Measurements from ENCODE around the gene SKI.
A peak's percentile ranks its signal among the peaks of the same experiment; 100 is the strongest.

The SKI gene

DNA sequence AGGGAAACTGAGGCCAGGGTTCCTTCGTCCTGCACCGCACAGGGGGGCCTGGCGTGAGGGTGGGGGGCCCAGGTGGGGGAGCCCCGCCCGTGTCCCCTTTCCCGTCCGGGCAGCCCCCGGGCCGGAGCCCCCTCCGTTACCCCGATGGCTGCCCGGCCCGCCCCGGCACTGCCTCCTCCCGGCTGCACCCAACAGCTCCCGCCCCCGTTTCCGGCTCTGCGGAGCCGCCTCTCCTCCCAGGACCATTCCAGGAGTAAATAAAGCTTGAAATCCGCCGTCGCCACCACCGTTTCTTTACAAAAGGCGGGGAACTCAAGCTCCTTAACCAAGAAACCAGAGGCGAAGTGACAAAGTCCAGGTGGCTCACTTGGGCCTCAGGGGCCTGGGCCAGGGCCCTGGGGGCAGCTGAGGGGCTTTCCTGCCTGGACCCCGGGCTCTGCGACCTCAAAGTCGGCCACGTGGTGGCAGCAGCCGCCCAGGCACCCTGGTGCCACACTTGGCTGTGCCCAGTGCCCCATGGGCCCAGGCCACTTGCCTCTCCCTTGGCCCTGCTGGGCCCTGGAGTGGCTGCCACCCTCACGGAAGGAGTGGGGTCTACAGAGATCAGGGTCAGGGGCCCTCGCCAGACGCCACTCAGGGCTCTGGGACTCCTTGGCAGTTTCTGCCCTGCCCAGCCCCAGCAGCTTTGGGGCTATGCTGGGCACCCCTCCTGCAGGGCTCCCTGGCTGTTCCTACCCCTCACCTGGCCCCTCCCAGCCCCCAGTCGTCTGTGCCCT lies 33.0 kb upstream of the SKI start:
- peak; percentile 79 for DNase-seq

DNA sequence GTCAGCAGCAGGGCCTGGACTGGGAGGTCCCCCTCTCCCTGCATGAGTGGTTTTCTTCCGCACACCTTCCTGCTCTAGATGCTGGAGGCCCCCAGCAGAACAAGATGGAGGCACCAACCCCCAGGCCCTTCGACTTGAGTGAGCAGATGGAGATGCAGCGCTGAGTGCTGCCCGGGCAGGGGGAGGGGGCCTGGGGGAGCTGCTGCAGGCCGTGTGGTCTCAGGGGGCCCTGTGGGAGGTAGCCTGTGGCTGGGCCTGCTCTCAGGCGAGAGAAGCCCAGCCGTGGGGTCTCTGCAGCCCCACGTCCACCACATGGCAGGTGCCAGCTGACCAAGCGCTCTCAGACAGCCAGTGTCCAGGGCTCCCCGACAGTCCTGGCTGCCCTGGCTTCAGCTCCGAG lies 32.3 kb upstream of the SKI start:
- no peak for DNase-seq

DNA sequence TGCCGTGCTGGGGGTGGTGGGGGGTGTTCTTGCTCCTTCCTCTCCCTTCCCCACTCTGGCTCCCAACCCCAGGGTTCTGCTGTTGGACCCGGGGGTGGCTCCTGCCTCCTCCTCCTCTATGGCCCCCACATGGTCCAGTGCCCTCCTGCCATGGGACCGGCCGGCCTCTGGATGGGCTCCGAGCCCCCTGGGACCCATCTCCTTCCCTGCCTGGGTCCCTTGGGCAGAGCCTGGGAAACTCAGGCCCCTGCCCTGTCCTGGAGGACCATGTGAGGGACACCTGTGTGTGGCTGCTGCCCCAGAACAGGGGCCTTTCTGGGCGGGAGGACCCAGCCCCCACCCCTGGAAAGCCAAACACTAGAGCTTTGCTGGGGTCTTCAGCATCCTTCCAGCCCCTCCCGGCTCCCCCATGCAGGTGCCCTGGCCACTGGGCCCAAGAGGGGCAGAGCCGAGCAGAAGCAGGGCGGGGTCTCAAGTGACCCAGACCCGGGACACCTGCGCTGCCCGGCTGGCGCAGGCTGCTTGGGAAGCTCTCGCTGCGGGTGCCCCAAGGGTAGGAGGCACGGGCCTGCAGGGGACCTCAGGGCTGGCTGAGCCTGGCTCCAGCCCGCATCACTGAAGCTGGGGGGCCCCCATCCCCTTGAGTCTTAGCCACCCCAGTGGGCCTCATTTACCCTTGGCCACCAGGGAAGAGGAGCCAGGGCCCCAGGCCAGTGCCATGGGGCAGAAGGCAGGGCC lies 31.0 kb upstream of the SKI start:
- DNase-seq = no peak

DNA sequence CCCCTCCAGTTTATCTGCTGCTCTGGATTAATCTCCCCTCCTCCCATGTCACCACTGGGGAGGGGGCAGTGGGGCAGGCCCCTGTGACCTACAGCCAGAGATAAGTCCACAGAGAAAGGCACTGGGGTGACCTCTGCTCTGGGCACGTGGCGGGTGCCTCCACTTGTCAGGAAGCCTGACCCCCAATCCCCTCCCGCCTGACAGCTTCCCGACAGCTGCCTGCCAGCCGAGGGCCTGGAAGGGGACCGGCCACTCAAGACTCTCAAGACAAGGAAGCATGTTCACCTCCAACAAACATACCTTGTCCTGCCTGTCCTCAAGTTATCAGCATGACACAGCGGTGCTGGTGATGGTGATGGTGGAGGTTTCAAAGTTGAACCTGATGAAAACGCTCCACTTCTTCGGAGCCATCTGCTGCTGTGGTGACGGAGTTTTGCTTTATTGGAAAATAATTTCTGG lies 30.4 kb upstream of the SKI start:
- DNase-seq = no peak

DNA sequence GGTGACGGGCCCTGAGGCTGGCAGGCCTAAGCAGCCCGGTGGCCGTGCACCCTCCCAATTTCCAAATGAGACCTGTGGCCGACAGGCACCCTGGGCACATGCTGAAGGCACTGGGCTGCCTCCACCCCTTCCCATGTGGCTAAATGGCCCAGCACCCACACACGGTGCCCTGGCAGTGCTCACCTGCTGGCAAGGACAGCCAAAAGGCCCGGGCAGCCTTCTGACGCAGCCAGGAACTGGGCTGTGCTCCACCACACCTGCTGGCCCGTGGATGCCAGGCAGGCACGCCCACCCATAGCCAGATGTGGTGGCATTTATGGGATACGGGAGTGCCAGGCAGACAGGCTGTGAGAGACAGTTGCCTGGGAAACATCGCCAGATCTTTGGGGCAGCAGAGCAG lies 29.5 kb upstream of the SKI start:
- no peak for DNase-seq

DNA sequence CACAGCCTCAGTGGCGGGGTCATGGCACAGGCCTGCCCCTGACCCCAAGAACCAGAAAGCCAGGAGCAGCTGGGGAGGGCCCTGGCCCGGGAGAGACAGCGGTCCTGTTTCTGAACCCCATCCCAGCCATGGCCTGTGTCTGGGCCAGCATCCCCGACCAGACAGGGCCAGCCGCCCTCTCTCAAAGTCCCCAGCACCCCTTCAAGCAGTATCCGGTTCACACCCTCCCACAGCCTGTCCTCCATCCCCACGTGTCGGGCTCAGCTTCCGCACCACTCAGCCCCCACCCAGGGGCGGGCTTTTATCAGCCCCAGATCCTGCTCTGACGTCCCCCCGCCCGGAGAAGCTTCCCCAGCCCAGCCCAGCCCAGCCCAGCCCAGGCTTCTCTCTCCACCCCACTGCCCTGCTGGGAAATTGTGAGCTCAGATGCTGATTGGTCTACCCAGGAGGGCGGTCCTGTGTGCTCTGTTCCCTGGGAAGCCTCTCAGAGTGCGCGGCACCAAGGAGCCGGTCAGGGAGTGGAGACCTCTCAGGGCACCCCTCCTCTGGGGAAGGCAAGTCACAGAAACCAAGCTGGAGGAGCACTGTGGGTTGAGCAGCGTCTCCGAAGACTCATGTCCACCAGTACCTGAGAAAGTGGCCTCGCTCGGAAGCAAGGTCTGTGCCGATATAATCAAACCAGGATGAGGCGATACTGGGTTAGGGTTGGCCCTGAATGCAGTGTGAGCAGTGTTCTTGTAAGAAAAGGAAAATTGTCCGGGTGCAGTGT lies 28.9 kb upstream of the SKI start:
- peak; percentile 77 for DNase-seq

DNA sequence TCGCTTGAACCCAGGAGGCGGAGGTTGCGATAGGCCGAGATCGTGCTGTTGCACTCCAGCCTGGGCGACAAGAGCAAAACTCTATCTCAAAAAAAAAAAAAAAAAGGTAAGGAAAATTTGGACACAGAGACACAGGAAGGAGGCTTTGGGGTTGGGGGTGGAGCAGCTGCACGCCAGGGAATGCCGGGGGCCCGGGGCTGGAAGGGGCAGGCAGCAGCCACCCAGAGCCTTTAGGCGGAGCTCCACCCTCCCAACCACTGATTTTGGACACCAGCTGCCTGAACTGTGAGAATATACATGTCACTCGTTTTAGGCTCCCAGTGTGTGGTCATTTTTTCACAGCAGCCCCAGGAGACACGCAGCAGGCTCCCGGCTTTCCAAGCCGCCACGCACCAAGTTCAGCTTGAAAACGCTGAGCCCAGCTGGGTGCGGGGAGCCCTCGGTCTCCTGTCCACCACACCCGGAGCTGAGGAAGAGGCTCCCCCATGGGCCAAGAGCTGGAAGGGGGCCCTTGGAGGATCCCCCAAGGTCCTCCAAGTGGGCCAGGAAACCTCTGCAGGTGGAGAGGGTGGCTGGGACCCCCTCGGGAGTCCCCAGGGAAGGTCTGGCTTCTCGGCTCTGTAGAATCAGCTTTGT lies 27.7 kb upstream of the SKI start:
- no peak for DNase-seq

DNA sequence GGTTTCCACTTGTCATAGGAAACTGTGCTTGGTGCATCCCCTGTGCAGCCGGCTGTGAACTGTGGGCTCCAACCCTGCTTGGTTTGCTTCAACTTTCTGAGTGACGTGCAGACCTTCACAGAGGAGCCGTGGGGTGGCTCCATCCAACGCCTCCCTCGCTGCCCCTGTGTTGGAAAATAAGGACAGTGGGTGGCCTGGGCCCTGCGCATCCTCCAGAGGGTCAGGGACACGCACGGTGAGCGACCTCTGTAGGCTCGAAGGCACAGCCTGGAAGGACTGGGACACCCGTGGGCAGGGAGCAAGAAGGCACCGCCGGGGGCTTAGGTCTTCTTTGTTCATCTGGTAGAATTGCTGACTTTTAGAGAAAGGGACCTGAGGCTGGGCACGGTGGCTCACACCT lies 27.1 kb upstream of the SKI start:
- DNase-seq = no peak

DNA sequence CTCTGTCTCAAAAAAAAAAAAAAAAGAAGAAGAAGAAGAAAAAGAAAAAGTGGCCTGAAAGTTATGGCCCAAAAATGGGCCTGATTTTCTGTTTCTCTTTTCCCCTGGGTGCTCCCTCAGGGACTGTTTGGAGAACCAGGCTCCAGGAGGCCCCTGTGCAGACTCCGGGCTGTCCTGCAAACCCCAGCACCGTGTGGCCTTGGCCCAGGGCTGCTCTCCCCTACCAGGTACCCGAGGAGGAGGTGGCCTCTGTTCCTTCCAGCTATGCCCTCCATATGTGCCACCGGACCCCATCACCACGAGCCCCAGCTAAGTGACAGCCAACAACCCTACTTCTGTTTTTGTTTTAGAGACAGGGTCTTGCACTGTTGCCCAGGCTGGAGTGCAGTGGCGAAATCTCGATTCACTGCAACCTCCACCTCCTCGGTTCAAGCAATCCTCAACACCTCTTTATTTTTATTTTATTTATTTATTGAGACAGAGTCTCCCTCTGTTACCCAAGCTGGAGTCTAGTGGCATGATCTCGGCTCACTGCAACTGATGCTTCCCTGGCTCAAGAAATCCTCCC lies 26.0 kb upstream of the SKI start:
- DNase-seq = no peak

DNA sequence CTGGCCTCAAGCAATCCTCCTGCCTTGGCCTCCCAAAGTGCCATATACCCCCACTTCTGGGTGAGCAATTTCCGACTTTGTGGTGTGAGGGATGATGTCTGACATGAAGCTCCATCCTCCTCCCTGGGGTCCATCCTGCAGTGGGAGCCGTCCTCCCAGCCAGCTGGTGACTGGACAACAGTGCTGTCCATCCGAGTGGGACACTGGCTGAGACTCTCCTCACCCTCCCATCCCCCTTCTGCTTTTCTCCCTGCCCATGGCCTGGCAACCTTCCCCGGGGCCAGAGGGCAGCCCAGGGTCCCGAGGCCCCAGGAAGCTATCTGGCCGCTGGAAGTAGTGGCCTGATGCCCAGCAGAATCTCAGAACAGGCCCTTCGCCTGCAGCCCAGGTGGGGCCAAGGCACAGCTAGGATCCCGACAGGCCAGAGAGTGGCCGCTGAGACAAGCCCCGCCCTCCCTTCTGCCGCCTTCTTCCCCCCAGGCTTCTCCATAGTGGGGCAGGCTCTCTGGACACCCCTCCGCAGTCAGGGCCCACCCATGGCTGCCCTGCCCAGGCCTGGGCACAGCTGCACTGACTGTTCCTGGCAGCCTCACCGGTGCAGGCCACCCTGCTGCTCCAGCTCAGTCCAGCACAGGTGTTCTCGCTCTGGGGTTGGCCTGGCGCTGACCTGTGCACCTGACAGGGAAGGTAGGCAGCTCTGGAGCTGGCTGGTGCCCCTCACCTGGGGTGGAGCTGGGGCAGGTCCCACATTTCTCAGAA lies 25.1 kb upstream of the SKI start:
- no peak for DNase-seq

DNA sequence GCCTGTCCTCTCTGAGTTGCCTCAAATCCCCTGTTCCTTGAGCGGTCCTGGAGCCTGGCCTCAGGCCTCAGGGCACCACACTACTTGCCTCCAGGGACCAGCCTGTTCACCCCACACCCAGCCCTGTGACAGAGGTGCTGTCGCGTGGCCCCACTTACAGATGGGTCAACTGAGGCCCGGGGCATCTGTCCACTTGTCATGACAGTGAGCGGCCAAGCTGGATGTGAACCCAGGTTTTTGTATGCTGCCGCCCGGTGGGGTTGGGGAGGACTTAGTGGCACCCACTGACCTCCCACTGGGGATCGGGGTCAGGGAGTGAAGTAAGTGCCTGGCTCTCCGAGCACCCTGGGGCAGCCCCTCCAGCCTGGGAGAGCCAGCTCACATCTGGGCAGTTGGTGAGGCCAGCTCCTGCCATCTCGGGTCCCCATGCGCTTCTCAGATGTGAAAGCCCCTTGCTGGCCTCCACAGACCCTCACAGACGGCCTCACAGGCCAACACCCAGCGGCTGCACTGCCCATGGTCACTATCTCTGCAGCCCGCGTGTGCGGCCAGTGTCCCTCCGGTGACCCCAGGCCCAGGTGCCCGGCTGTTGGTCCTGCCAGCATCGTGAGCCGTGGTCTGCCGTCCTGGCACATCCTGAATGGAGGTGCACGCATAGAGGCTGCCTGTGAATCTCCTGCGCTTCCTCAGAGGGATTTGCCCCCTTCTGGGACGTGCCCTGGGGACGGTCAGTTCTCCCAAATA lies 24.3 kb upstream of the SKI start:
- no peak for DNase-seq

DNA sequence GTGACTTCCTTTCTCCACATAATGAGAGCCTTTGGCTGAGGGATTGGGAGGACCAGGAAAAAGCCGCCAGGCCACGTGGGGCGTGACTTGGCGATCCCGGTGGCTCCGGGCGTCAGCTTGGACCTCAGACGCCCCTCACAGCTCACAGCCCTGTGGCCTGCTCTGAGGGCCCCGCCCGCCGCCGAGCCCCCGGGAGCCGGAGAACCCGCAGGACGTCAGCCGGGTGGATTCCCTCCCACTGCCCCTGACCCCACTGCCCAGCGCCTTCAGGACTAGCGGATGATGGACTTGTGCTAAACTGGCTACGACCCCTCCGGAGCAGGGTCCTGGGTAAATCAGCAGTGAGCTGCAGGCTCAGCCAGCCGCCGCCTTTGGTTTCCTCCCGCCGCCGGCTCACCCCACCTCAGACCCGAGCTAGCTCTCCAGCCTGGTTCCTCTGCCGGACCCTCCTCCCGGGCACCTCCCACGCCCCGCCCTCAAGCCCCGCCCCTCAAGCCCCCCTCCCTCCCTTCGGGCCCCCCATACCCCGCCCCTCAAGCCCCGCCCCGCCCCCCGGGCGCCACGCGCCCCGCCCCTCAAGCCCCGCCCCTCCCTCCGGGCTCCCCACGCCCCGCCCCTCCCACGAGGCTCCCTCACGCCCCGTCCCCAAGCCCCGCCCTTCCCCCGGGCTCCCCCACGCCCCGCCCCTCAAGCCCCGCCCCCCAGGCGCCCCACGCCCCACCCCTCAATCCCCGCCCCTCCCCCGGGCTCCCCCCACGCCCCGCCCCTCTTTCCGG lies 23.5 kb upstream of the SKI start:
- DNase-seq = no peak

DNA sequence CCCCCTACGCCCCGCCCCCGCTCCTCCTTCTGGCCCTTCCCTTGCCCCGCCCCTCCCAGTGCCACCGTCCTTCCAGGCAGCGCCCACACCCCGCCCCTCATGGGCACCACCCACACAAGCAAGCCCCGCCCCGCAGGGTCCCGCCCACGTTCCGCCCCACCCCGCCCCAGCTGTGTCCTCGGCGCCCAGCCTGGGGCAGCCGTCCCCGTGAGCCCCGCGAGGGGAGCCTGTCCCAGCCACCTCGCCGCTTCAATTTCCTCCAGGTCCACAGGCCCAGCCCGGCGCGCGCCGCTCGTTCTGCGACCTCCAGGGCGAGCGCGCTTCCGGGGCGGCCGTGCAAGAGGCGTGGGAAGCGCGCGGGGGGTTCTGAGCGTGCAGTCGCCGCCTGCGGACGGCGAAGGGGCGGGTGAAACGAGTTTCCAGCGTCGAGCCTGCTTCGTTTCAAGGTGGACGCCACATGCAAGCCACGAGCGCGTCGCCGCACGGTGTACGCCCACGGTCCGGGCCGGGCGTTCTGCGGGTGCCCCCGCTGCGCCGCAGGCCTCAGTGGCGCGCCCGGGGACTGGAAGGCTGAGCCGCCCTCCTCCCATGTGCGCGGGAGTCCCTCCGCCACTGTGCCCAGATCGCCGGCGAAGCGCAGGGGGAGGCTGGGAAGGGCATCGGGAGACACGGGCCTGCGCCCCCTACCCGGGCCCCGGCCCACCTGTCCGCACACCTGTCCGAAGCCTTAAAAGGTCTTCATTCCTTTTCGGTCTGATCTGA lies 22.7 kb upstream of the SKI start:
- DNase-seq = peak; percentile 94

DNA sequence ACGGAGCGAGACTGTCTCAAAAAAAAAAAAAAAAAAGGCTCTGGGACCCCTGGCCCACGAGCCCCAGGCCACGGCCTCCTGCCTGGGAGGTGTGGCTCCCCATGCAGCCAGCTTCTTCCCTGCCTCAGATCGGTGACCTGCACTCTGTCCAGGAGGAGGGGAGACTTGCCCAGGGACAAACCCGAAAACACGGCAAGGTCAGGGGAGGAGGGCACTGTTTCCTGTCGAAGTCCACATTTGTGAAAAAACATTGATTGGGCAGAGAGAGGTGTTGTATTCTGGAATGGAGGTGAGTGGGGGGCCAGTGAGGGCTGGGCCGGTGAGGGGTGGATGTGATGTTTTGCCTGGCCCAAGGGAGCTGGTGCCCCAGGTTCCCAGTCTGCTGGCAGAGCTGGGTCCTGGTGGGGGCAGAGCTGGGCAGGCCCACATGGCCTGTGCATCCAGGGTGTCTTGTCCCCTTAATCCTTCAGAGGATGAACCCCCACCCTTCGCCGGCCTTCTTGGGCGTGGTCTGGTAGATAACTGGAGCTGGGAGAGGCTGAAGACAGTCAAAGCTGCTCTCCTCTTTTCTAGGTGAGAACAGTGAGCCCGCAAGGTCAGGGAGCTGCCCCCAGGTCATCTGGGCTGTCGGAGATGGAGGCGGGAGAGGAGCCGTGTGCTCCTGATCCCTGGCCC lies 21.2 kb upstream of the SKI start:
- no peak for DNase-seq

DNA sequence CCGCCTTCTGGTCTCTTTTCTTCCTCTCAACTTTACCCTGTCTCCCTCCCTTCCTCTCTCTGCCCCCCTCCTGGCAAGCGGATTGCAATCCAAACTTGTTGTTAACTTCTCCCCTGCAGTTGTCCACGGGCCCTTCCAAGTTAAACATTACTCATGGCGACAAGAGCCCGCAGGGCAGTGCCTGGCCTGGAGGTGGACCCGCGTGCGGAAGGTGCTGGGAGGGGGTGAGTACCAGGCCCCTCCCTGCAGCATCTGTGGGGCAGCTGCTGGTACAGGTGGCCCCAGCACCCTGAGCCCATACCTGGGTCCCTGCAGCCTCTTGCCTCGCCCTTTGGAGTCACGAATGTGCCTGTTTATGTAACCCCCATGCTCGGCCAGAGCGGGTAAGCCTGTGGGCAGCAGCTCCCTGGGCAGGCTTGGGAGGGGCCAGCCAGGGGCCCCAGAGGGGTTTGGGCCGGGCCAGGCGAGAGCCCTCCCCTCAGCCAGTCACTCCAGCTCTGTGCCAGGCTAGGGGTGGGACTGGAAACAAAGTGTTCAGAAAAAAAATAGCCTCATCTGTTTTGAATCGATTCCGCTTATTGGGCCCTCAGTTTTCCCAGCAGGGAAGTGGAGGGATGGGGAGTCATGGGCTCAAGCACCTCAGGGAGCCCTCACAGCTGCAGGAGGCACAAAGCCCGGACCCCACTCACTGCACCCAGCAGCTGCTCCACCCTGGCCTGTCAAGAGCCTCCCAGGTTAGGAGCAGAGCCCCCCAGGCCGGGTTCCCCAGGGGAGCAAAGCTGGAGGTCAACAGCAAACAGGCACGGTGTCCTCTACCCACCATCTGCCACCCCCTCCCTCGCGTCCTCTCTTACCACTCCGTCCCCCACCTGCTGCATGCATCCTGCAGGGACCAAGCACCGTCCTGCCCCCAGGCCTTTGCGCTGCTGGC lies 19.5 kb upstream of the SKI start:
- no peak for DNase-seq

DNA sequence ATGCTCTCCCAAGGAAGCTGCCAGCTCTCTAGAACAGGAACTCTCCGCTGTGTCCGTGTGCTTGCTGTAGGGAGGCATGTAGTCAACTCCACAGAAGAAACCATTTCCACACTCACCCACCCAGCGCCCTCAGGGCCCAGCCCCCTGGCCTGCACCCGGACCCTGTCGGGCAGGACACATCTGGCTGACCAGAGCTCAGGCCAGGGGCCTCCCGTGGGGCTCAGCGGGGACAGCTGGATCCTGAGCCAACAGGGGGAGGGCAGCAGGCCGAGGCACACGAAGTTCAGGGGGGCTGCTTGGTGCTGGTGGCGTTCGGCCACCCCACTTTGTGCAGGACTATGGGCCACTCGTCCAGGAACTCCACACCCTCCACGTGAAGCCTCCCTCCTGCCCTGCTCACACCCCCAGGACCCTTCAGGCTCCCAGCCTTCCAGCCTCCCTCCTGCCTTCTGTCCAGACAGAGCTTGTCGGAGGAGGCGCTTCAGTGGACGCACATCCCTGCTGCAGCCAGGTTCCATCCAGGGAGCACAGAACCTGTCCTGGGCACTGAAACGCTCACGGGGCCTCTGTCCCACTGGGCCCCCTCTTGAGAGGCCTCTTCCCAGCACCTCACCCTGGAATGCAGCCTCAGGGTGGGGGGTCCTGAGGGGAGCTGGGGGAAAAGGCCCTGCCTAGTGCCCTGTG lies 18.6 kb upstream of the SKI start:
- DNase-seq = no peak

DNA sequence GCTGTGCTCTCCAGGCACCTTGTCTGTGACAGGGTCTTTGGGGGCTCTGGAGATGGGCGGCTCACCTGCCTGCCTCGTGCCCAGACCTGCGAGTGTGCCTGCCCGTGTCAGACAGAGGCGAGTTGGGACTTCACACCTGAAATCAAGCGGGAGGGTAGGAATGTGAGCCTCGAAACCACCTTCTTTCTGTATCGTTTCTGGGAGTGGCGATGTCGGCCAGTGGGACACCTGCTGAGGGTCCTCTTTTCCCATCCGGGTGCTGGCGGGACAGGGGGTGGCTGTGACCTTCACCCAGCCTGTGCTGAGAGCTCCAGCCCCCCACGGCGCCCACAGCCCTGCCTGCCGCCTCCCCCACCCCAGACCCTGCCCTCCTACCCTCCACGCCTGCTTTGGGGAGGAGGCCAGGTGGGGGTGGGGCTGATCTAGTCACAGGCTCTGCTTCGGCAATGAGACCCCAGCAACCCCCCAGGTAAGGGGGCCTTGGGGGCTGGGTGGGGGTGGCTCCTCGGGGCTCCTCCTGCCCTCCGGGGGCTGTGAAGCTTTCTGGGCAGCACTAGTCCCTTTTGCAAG lies 17.9 kb upstream of the SKI start:
- no peak for DNase-seq

All from stimulated activated CD4-positive, alpha-beta T cell treated with anti-CD3 and anti-CD28 coated beads, Interleukin-12 subunit alpha, Interleukin-12 subunit beta, amount 100 ng/mL, for 4 hours (primary cell).